WTC11 (cell line): ENCODE results near the gene F2RL3. TPM values are rescaled to one million over a fixed set of nuclear protein-coding genes. Genes with fewer than 3 reads are reported as not detected.

Experiments
- ATAC-seq: fragments of 200-7000 bp; cut with Tn5 transposase; 2 replicates; pipeline ENCODE4 v1.10.0; 2021; ENCODE audit warnings: mild to moderate bottlenecking, moderate library complexity
- CTCF ChIA-PET: fragments of 300-600 bp; sonication (Branson Sonifier 250); formaldehyde crosslinking; loops from one replicate; lab custom pipeline; 2021; ENCODE audit warnings: antibody characterized with exemption; lab: Charles Lee
- POLR2A ChIA-PET: fragments of 350-600 bp; sonication (Branson Sonifier 250); formaldehyde crosslinking; loops from one replicate; lab custom pipeline; 2021; ENCODE audit warnings: antibody characterized with exemption; lab: Charles Lee
- DNase-seq: peaks from one replicate; pipeline ENCODE4 v3.0.0; 2021; ENCODE audit warnings: low spot score
- H3K27ac Mint-ChIP-seq: 2 replicates; pipeline ENCODE4 v1.8.0; 2021; ENCODE audit warnings: mixed read lengths
- H3K27me3 Mint-ChIP-seq: 2 replicates; pipeline ENCODE4 v1.8.0; 2021; ENCODE audit warnings: low read depth, mild to moderate bottlenecking, moderate library complexity, mixed read lengths
- H3K36me3 Mint-ChIP-seq: 2 replicates; pipeline ENCODE4 v1.8.0; 2021; ENCODE audit warnings: mixed read lengths
- H3K4me1 Mint-ChIP-seq: 2 replicates; pipeline ENCODE4 v1.8.0; 2022; ENCODE audit warnings: mixed read lengths
- H3K4me3 Mint-ChIP-seq: 2 replicates; pipeline ENCODE4 v1.8.0; 2021; ENCODE audit warnings: mild to moderate bottlenecking, moderate library complexity, mixed read lengths
- H3K9me3 Mint-ChIP-seq: 2 replicates; pipeline ENCODE4 v1.8.0; 2021; ENCODE audit warnings: mixed read lengths
- ATF2 ChIP-seq: sonication (generic); formaldehyde crosslinking; IDR thresholded peaks from 2 replicates; pipeline ENCODE4 v1.8.1; 2022; ENCODE audit warnings: low read depth, missing genetic modification reagents, borderline replicate concordance
- CREM ChIP-seq: sonication (generic); formaldehyde crosslinking; IDR thresholded peaks from 2 replicates; pipeline ENCODE4 v1.8.1; 2022; ENCODE audit warnings: mild to moderate bottlenecking, missing genetic modification reagents, moderate library complexity
- E2F4 ChIP-seq: sonication (generic); formaldehyde crosslinking; IDR thresholded peaks from 2 replicates; pipeline ENCODE4 v1.8.1; 2022; ENCODE audit warnings: low read depth, mild to moderate bottlenecking, moderate library complexity, missing genetic modification reagents, borderline replicate concordance
- EMX1 ChIP-seq: fragments of 250-450 bp; sonication (Bioruptor Pico); IDR thresholded peaks from 2 replicates; pipeline ENCODE4 v1.8.0; 2021; ENCODE audit warnings: mild to moderate bottlenecking
- ESRRA ChIP-seq: sonication (generic); formaldehyde crosslinking; IDR thresholded peaks from 2 replicates; pipeline ENCODE4 v1.8.1; 2022; ENCODE audit warnings: mild to moderate bottlenecking, missing genetic modification reagents, borderline replicate concordance
- ETV6 ChIP-seq: sonication (generic); formaldehyde crosslinking; IDR thresholded peaks from 2 replicates; pipeline ENCODE4 v1.8.1; 2022; ENCODE audit warnings: mild to moderate bottlenecking, missing genetic modification reagents
- HMGXB4 ChIP-seq: sonication (generic); formaldehyde crosslinking; IDR thresholded peaks from 2 replicates; pipeline ENCODE4 v1.8.1; 2023; ENCODE audit warnings: mild to moderate bottlenecking, moderate library complexity, missing genetic modification reagents
- MLX ChIP-seq: sonication (generic); formaldehyde crosslinking; IDR thresholded peaks from 2 replicates; pipeline ENCODE4 v1.8.1; 2023; ENCODE audit warnings: mild to moderate bottlenecking, missing genetic modification reagents, moderate library complexity
- MYBL2 ChIP-seq: sonication (generic); formaldehyde crosslinking; IDR thresholded peaks from 2 replicates; pipeline ENCODE4 v1.8.1; 2023; ENCODE audit warnings: mild to moderate bottlenecking, moderate library complexity, missing genetic modification reagents
- NFE2L1 ChIP-seq: sonication (generic); formaldehyde crosslinking; IDR thresholded peaks from 2 replicates; pipeline ENCODE4 v1.8.1; 2023; ENCODE audit warnings: missing genetic modification reagents
- NR2C2 ChIP-seq: sonication (generic); formaldehyde crosslinking; IDR thresholded peaks from 2 replicates; pipeline ENCODE4 v1.8.0; 2022; ENCODE audit warnings: mild to moderate bottlenecking, missing genetic modification reagents
- PREB ChIP-seq: sonication (generic); formaldehyde crosslinking; IDR thresholded peaks from 2 replicates; pipeline ENCODE4 v1.8.1; 2022; ENCODE audit warnings: mild to moderate bottlenecking, missing genetic modification reagents, moderate library complexity, borderline replicate concordance
- SMAD3 ChIP-seq: sonication (generic); formaldehyde crosslinking; IDR thresholded peaks from 2 replicates; pipeline ENCODE4 v1.8.0; 2022; ENCODE audit warnings: missing genetic modification reagents, mild to moderate bottlenecking, borderline replicate concordance
- STAT6 ChIP-seq: sonication (generic); formaldehyde crosslinking; conservative IDR thresholded peaks from 2 replicates; pipeline ENCODE4 v1.8.1; 2023; ENCODE audit warnings: mild to moderate bottlenecking, low read depth, missing genetic modification reagents, moderate library complexity
- ZMAT4 ChIP-seq: fragments of 250-450 bp; sonication (Bioruptor Pico); IDR thresholded peaks from 2 replicates; pipeline ENCODE4 v1.9.0; 2021; ENCODE audit warnings: mild to moderate bottlenecking
- ZNF416 ChIP-seq: fragments of 250-450 bp; sonication (Bioruptor Pico); IDR thresholded peaks from 2 replicates; pipeline ENCODE4 v1.9.0; 2021; ENCODE audit warnings: mild to moderate bottlenecking, inconsistent platforms
- total RNA-seq: library from RNA; stranded (reverse); gene quantifications from 3 replicates; pipeline ENCODE4 v1.2.3, GENCODE V29; 2021

F2RL3 gene
- total RNA-seq, 1 experiment from 2014 or later, result 0.11 TPM

GRCh38 chr19:16931306-16931705 lies 42.5 kb downstream of the F2RL3 start:
- H3K4me1 Mint-ChIP-seq, result no peaks in the 10 kb centered on the region
- peaks cover 27% of the 10 kb centered on the region for H3K36me3 Mint-ChIP-seq
- ATAC-seq, result no peak
- H3K9me3 Mint-ChIP-seq, result peaks cover 64% of the 10 kb centered on the region
- H3K27me3 Mint-ChIP-seq, result peaks cover 2% of the 10 kb centered on the region
- CTCF ChIA-PET, result interaction anchor here (1.7 kb wide), 1 partner anchor 217 kb away, joined by 4 read pairs; no protein-coding TSS in a partner anchor
- DNase-seq, result no peak
- H3K4me3 Mint-ChIP-seq, result no peak overlapping the region
- no peak overlapping the region for H3K27ac Mint-ChIP-seq
- POLR2A ChIA-PET, result no interaction called here
- no peak for TF ChIP-seq HMGXB4
- TF ChIP-seq NFE2L1 (CRISPR knock-in tag), result no peak
- no peak for TF ChIP-seq ZNF416
- no peak for TF ChIP-seq MYBL2 (CRISPR knock-in tag)
- TF ChIP-seq STAT6 (CRISPR knock-in tag), result no peak
- no peak for TF ChIP-seq E2F4 (CRISPR knock-in tag)
- TF ChIP-seq ETV6 (CRISPR knock-in tag), result no peak
- TF ChIP-seq CREM, result no peak
- TF ChIP-seq SMAD3 (CRISPR knock-in tag), result no peak
- TF ChIP-seq MLX, result no peak
- no peak for TF ChIP-seq ZMAT4 (CRISPR knock-in tag)
- TF ChIP-seq PREB, result no peak
- no peak for TF ChIP-seq ATF2 (CRISPR knock-in tag)
- TF ChIP-seq, all 79 proteins: peak for 0

GRCh38 chr19:16934489-16934888 lies 45.7 kb downstream of the F2RL3 start:
- no peak overlapping the region for H3K4me3 Mint-ChIP-seq

More at GRCh38 chr19:16934489-16934888, 45.7 kb downstream of the F2RL3 start:
- Mint-ChIP-seq H3K4me1 (peaks cover 6% of the 10 kb centered on the region; the same call in 1 of the 2 replicates), H3K27ac (no peak overlapping the region), H3K36me3 (peaks cover 22% of the 10 kb centered on the region), H3K9me3 (peaks cover 40% of the 10 kb centered on the region), H3K27me3 (peaks cover 2% of the 10 kb centered on the region; the same call in 1 of the 2 replicates)
- ChIA-PET CTCF (no interaction called here), POLR2A (no interaction called here)
- TF ChIP-seq ZMAT4 (CRISPR knock-in tag) (no peak), ESRRA (CRISPR knock-in tag) (no peak), EMX1 (CRISPR knock-in tag) (no peak), SMAD3 (CRISPR knock-in tag) (no peak), NR2C2 (no peak), ETV6 (CRISPR knock-in tag) (no peak)
- DNase-seq, result no peak
- ATAC-seq, result no peak
